ENCODE data around the gene TMEM97.

TMEM97 gene

DNA sequence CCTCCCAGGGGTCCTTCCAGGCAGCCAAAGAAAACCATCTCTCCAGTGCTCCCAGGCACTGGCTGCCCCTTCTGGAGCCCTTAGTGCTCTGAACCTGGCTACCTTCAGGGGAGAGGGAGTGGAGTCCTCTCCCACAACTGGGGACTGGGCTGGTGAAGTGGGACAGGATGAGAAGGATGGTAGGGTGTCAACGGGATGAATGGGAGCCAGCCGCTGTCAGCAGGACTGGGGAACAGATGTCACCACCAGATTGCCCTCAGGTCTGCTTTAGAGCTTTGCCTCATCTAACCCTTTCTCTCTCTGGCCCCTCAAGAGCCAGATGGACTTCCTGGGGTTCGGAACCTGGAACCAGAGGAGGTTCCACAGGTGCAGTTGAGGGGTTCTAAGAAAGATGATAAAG, 46.5 kb downstream of the TMEM97 start:
- no peak for DNase-seq (ENCODE audit: low read depth, low spot score)

GRCh38 chr17:28366605-28367004, 47.6 kb downstream of the TMEM97 start:
- no peak for DNase-seq (ENCODE audit: low read depth, low spot score)

DNA sequence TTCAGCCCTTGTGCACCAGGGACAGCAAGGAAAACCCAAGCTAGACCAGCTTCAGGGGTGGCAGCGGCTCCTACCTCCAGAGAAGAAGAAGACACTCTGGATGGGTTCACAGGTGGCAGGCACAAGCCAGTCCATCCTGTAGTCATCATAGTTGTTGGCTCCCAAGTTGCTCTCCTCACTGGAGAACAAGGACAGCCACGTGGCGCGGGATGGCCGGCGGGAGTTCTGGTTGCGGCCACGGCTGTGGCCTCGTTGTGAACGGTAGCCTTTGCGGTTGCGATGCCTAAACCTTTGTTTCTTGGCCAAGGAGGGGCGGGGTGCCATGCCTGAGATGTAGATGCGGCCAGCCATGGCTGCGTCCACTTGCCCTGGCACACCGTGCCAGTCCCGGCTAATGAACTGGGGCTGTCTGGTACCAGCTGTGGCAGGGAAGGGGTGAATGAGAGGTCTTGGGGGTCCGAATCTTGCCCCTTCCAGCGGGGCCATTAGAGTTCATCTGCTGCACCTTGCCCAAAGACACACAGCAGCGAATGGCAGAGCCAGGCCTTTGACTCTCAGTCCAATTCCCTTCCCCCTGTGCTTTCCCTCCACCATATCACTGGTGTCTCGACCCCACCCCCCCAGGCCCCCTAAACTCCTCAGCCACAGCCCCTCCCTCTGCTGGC, 48.8 kb downstream of the TMEM97 start:
- no peak for DNase-seq (ENCODE audit: low read depth, low spot score)

- DNase-seq (ENCODE audit: low read depth, low spot score) = no peak
These were observed 49.4 kb downstream of the TMEM97 start for GRCh38 chr17:28368306-28368831.

DNA sequence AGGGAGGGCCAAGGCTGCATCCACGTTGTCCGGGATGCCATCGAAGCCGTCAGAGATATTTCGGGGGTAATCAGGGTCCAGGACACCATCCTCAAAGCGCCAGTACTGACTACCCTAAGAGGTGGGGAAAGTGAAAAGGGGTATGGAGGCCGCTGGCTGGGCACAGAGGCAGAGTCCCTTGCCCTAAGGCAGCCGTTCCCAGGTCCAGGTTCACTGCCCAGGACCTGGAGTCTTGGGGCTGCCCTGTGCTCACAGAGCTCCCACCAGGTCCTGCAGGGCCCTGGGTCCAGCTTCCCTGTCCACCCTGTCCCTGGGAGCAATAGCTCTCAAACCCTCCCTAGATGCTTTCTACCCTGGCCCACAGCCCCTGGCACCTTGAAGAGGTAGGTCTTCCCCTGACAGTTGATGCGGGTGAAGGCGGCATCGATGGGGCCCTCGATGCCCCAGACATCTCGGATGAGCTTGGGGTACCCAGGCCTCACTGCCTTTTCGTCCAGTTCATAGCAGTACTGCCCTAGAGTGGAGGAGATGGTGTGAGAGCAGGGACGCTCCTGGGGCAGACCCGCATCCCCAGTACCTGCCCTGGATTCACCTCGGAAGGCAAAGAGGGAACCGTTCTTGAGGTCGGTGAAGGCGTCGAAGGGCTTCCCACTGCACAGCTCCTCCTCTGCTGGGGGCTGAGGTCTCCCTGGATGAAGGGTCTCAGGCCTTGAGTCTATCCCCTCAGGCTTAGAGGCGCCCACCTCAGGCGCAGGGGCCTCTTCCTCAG, 50.1 kb downstream of the TMEM97 start:
- DNase-seq (ENCODE audit: low read depth, low spot score) = no peak

- DNase-seq (ENCODE audit: low read depth, low spot score) = no peak
These were observed 50.7 kb downstream of the TMEM97 start for GRCh38 chr17:28369684-28370034.

GRCh38 chr17:28370035-28370743, 51.2 kb downstream of the TMEM97 start, which contains the start of gene VTN:
TSS of gene VTN (minus strand) at chr17:28370307. CDS start at chr17:28370203, 104 bp downstream.
- no peak for DNase-seq (ENCODE audit: low read depth, low spot score)

DNA sequence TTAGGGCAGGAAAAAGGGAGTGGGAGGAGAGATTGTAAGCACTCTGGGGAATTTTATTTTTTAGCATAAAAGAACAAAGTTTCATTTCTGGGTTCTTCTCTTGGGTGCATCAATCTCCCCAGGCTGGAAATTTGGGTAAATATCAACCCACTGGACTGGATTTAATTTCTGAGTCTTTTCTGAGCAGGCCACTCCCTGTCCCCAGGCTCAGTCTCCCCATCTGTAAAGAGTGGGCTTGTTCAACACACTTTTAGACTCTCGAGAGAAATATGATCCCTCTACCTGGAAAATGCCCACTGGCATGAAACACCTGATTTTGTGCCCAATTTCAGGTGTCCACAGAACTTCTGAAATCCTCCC, 51.7 kb downstream of the TMEM97 start:
- DNase-seq (ENCODE audit: low read depth, low spot score) = no peak

DNA sequence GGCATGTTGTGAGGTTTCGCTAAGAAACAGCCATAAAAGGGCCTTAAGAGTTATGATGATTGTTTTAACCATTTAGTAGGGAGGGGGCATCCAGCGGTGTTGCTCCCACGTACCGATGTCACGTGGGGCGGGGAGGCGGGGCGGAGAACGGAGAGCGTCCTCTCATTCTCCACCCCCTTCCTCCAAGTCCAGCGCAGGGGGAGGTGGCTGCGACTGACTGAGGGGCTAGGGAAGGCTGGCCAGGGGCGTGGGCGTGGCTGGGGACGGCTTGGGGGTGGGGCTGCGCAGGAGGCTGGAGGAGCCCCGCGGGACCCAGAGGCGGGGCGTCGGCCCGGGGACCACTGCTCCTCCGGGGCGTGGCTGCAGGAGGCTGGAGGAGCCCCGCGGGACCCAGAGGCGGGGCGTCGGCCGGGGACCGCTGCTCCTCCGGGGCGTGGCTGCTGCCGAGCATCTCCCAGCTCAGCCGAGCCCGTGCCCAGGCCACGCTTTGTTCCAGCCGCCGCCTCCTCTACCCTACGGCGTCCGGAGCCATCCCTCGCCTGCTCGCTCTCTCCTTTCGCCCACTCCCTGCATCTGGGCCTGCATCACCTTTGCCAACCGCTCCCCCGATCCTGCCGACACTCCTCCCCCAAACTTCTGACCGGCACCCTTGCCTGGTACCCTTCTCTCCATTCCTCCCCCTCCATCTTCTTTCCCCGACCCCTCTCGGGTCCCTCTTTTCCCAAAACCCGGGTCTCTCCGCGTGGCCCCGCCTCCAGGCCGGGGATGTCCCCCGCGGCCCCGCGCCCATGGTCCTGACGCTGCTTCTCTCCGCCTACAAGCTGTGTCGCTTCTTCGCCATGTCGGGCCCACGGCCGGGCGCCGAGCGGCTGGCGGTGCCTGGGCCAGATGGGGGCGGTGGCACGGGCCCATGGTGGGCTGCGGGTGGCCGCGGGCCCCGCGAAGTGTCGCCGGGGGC, 52.5 kb downstream of the TMEM97 start, which contains the start of gene SARM1:
Gene SARM1 (plus strand): TSS at position 450 of the 958 bp plus-strand sequence. CDS start 339 bp downstream, at position 789.
- no peak for DNase-seq (ENCODE audit: low read depth, low spot score)

DNA sequence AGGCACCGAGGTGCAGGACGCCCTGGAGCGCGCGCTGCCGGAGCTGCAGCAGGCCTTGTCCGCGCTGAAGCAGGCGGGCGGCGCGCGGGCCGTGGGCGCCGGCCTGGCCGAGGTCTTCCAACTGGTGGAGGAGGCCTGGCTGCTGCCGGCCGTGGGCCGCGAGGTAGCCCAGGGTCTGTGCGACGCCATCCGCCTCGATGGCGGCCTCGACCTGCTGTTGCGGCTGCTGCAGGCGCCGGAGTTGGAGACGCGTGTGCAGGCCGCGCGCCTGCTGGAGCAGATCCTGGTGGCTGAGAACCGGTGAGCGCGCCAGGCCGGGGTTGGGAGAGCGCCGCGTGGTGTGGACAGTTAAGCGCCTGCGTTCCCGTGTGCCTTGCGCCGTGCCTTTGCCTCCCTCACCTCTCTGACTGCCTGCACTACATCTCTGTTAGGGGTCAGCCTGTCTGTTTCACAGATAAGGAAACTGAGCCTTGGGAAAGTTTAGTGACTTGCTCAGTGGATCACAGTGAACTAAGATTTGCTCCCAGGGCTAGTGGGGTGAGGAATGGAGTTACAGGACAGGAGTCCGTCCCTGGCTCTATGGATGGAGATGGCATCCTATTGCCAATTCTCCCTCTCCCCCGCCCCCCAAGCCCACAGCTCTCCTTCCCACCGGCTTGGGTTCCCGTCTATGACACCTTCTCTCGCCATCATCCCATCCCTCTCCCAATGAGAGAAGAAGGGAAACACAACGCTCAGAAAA, 53.4 kb downstream of the TMEM97 start:
- DNase-seq (ENCODE audit: low read depth, low spot score) = no peak

DNA sequence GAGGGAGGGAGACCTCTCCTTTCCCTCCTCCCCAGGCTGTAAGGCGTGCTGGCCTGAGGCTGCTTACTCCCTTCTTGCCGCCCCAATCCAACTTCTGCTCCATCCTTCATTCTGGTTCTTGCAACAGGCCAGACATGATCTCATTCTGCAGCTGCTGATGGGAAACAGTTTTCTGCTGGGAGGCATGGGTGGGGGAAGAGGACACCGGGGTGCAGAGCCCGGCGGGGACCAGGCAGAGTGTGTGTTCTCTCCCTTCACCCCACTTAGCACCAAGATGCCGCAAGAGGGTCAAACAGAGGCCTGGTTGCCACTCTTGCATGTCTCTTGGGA, 53.9 kb downstream of the TMEM97 start:
- DNase-seq (ENCODE audit: low read depth, low spot score) = no peak

All from iPS DF 19.7 (cell line).